Suprapubic skin (tissue), 4 donors: Measurements from ENCODE around the gene THPO.

ENCODE experiments used
- EP300 ChIP-seq: sonication (generic); formaldehyde crosslinking; IDR thresholded peaks from one replicate; pipeline ENCODE4 v1.6.1; 2017; ENCODE audit warnings: antibody characterized with exemption
- POLR2A ChIP-seq, 2 donors: fragments of 450-650 bp; IDR thresholded peaks; one replicate each; pipeline ENCODE4 v1.6.1; 2017; ENCODE audit warnings: antibody characterized with exemption in 2 of 2, mild to moderate bottlenecking in 2 of 2, moderate library complexity in 2 of 2
- POLR2AphosphoS5 ChIP-seq, 3 donors: sonication (generic); formaldehyde crosslinking; IDR thresholded peaks; one replicate each; pipeline ENCODE4 v1.6.1; 2017; ENCODE audit warnings: antibody characterized with exemption in 3 of 3
- TF ChIP-seq, protein P1 (sequence below), 2 donors: fragments of 200-600 bp in 1 of 2; fragments of 450-650 bp in 1 of 2; sonication (generic) in 1 of 2; IDR thresholded peaks; one replicate each; pipeline ENCODE4 v1.5.1; 2016 to 2019; ENCODE audit warnings: antibody characterized with exemption in 2 of 2, mild to moderate bottlenecking in 1 of 2, moderate library complexity in 1 of 2

DNA sequence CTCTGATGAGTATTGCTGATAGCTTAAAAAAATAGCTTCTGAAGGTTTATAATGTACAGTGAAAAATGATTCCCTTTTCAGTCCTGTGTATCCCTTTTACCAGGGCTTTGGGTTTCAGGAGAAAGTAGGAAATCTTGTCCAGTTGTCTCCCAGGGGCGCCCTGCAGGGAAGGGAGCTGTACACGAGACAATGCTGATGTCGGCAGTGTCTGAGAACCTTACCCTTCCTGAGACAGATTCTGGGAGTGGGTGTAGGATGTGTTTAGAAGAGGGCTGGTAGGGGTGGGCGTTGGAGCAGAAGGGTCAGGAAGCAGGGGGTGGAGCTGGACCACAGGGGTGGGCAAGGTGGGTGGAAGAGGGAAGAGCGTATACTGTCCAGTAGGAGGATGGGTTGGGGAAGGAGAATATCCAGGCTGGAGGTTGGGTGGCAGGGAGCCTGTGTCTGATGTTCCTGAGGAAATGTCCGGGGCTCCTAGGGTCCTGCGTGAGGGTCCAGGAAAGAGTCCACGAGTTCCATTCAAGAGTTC, 5.6 kb downstream of the THPO start:
- TF ChIP-seq POLR2A (IDR thresholded peaks at IDR 0.05) (no peak), EP300 (no peak), POLR2AphosphoS5 (IDR thresholded peaks at IDR 0.05) (no peak)
- TF ChIP-seq, protein P1, sequence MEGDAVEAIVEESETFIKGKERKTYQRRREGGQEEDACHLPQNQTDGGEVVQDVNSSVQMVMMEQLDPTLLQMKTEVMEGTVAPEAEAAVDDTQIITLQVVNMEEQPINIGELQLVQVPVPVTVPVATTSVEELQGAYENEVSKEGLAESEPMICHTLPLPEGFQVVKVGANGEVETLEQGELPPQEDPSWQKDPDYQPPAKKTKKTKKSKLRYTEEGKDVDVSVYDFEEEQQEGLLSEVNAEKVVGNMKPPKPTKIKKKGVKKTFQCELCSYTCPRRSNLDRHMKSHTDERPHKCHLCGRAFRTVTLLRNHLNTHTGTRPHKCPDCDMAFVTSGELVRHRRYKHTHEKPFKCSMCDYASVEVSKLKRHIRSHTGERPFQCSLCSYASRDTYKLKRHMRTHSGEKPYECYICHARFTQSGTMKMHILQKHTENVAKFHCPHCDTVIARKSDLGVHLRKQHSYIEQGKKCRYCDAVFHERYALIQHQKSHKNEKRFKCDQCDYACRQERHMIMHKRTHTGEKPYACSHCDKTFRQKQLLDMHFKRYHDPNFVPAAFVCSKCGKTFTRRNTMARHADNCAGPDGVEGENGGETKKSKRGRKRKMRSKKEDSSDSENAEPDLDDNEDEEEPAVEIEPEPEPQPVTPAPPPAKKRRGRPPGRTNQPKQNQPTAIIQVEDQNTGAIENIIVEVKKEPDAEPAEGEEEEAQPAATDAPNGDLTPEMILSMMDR (IDR thresholded peaks at IDR 0.05): no peak
